B cell (primary cell): ENCODE data around the gene AKR1C4.

Experiments used
- EZH2 ChIP-seq: IDR thresholded peaks from 2 replicates; pipeline ENCODE4 v1.6.1; 2012; ENCODE audit warnings: borderline replicate concordance, low read depth, mild to moderate bottlenecking, moderate library complexity, low read length; ENCODE audit not compliant: insufficient read depth, poor library complexity, severe bottlenecking
- TF ChIP-seq, protein P1 (sequence below): fragments of 200-600 bp; IDR thresholded peaks from one replicate; pipeline ENCODE4 v1.8.0; 2022; ENCODE audit warnings: antibody characterized with exemption, mild to moderate bottlenecking

DNA sequence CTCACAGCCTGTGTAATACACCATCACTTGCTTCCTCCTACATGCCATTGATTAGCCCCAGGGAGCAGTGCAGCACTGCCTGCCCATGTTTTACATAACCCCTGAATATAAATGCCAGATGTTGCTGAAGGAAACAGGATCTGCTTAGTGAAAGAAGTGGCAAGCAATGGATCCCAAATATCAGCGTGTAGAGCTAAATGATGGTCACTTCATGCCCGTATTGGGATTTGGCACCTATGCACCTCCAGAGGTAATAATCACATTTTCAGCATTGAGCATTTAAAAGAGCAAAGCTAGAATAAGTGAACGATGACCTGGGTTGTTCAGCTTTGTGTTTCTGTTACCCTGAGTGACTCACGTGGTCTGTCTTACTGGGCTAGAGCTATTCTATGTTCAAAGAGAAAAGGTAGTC, at the start of gene AKR1C4:
- TF ChIP-seq, protein P1, sequence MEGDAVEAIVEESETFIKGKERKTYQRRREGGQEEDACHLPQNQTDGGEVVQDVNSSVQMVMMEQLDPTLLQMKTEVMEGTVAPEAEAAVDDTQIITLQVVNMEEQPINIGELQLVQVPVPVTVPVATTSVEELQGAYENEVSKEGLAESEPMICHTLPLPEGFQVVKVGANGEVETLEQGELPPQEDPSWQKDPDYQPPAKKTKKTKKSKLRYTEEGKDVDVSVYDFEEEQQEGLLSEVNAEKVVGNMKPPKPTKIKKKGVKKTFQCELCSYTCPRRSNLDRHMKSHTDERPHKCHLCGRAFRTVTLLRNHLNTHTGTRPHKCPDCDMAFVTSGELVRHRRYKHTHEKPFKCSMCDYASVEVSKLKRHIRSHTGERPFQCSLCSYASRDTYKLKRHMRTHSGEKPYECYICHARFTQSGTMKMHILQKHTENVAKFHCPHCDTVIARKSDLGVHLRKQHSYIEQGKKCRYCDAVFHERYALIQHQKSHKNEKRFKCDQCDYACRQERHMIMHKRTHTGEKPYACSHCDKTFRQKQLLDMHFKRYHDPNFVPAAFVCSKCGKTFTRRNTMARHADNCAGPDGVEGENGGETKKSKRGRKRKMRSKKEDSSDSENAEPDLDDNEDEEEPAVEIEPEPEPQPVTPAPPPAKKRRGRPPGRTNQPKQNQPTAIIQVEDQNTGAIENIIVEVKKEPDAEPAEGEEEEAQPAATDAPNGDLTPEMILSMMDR, result no peak
- TF ChIP-seq EZH2, result no peak
